AML-193 (cell line): ENCODE results near the gene TOM1L1.

Source experiments
- DNase-seq, 2 experiments: peaks; one replicate each; lab custom pipeline; 2025; lab: John Stamatoyannopoulos, UW

The TOM1L1 gene

GRCh38 chr17:54992797-54993639 lies 92.4 kb downstream of the TOM1L1 start:
- DNase-seq: peak; percentile 59 to 79

GRCh38 chr17:54996441-54996840 lies 95.8 kb downstream of the TOM1L1 start:
- DNase-seq: no peak

GRCh38 chr17:55002458-55002857 lies 101.8 kb downstream of the TOM1L1 start:
- DNase-seq: no peak

GRCh38 chr17:55004484-55004883 lies 103.8 kb downstream of the TOM1L1 start:
- no peak for DNase-seq

GRCh38 chr17:55005520-55005919 lies 104.9 kb downstream of the TOM1L1 start:
- peak; percentile 45 to 59 for DNase-seq
